B cell (primary cell): ENCODE data around the gene CCL17.

ENCODE experiments used
- EZH2 ChIP-seq: IDR thresholded peaks from 2 replicates; pipeline ENCODE4 v1.6.1; 2012; ENCODE audit warnings: borderline replicate concordance, low read depth, mild to moderate bottlenecking, moderate library complexity, low read length; ENCODE audit not compliant: insufficient read depth, poor library complexity, severe bottlenecking
- TF ChIP-seq, protein P1 (sequence below): fragments of 200-600 bp; IDR thresholded peaks from one replicate; pipeline ENCODE4 v1.8.0; 2022; ENCODE audit warnings: antibody characterized with exemption, mild to moderate bottlenecking

DNA sequence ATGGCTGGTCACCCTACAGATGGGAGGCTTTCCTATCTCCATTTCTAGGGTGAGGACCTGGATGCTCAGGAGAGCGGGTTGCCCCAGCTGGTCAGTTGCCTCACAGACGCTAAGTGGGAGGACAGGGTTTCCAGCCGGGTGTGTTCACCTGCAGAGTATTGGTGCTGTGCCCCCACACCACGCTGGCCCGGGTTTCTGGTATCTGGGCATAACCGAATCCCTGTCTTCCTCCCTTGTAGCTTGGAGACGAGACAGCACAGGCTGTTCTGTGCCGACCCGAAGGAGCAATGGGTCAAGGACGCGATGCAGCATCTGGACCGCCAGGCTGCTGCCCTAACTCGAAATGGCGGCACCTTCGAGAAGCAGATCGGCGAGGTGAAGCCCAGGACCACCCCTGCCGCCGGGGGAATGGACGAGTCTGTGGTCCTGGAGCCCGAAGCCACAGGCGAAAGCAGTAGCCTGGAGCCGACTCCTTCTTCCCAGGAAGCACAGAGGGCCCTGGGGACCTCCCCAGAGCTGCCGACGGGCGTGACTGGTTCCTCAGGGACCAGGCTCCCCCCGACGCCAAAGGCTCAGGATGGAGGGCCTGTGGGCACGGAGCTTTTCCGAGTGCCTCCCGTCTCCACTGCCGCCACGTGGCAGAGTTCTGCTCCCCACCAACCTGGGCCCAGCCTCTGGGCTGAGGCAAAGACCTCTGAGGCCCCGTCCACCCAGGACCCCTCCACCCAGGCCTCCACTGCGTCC lies 22.6 kb upstream of the CCL17 start:
- TF ChIP-seq, protein P1, sequence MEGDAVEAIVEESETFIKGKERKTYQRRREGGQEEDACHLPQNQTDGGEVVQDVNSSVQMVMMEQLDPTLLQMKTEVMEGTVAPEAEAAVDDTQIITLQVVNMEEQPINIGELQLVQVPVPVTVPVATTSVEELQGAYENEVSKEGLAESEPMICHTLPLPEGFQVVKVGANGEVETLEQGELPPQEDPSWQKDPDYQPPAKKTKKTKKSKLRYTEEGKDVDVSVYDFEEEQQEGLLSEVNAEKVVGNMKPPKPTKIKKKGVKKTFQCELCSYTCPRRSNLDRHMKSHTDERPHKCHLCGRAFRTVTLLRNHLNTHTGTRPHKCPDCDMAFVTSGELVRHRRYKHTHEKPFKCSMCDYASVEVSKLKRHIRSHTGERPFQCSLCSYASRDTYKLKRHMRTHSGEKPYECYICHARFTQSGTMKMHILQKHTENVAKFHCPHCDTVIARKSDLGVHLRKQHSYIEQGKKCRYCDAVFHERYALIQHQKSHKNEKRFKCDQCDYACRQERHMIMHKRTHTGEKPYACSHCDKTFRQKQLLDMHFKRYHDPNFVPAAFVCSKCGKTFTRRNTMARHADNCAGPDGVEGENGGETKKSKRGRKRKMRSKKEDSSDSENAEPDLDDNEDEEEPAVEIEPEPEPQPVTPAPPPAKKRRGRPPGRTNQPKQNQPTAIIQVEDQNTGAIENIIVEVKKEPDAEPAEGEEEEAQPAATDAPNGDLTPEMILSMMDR = no peak
- no peak for TF ChIP-seq EZH2
